HG02798 (cell line): ENCODE results near the gene LEF1.

Experiments
- ATAC-seq: cut with Tn5 transposase; IDR thresholded peaks from one replicate; pipeline ENCODE4 v1.9.1; 2021; ENCODE audit warnings: mild to moderate bottlenecking; ENCODE audit not compliant: unreplicated experiment, poor library complexity

LEF1 gene

DNA sequence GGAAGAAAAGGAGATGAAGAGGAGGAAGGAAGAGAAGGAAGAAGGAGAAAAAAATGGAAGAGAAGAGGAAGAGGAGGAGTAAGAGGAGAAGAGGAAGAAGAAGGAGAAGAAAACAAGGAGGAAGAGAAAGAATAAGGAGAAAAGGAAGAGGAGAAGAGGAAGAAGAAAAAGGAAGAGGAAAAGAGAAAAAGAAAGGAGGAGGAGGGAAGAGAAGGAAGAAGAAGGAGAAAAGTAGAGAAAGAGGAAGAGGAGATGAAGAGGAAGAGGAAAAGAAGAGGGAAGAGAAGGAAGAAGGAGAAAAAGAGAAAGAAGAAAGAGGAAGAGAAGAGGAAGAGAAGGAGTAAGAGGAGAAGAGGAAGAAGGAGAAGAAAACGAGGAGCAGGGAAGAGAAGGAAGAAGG is 11.8 kb upstream of the LEF1 start:
- ATAC-seq = no peak

DNA sequence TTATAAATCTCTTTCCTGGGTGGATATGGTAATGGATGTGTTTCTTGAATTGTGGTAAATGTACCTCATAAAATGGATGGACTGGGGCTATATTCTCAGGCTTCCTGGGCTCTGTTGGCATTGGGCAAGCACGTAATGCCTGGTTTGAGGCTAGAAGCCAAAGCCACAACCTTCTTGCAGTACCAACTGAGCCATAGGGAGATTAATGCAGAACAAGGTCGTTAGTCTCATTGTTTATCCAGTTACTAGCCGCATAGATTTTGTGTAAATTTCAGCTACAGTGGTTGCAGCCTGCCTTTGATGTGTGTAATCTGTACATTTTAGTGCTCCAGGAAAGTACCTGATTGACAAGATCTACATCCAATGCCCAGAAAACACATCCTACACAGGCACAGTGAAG is 7.2 kb upstream of the LEF1 start:
- no peak for ATAC-seq

GRCh38 chr4:108174856-108175255 is 6.1 kb upstream of the LEF1 start:
- no peak for ATAC-seq

GRCh38 chr4:108173599-108174057 is 4.9 kb upstream of the LEF1 start:
- ATAC-seq = no peak

DNA sequence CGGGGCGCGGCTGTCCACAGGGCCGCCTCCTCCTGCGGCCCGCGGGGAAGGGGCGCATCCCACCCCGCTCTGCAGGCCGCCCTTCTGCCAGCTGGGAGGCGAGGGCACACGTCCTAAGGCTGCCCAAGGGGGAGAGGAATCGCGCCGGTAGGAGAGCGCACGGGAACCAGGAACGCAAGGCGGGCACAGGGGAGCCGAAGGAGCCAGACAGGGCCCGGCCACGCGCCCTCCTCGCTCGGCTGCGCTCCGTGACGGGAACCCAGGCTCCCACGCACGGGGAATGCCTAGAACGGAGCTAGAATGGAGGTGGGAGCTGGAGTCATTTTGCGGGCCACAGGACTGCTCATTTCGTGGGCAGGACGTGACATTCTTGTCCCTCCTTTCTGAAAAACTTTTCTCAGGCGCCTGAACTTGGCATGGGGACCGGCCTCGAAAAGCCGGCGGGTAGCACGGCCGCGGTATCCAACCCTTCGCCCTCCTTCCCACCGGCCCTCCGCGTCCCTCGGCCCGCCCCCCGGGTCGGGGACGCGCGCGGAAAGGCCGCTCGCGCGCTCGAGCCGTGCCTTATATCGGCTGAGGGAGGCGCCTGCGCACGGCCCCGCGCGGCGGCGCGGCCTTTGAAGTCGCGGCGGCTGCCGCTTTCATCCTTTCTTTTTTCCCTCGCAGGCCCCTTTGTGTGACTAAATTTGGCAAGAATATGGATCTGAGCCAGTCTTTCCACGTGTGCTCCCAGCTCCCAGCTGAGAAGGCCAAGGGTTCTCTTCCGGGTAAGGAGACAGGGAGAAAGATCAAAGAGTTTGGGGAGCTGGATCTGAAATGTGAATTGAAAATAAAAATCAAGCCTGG is 4.2 kb upstream of the LEF1 start:
- peak; percentile 68 for ATAC-seq

DNA sequence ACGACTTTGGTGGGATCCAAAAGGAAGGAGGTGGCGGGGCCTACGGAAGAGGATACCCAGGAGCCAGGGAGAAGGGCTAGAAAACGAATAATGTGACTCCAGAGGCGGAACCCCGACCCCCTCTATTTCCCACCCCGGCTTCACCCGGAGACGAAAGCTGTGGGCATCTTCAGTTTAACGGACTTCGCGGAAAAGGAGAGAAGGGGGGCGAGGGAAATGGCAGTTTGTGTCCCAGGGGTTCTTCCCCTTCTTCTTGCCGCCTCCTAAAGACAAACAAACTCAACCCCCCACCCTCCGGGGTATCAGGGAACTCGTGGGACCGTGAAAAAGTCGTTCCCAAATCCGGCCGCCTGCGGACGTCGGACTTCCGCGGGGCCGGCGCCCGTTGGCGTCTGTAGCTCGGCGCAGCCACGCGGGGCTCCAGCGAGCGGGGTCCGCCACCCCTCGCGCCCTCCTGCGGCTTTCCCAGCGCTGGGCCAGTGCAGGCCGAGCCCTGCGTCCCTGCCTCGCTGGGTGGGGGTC is 3.6 kb upstream of the LEF1 start:
- ATAC-seq = peak; percentile 27

GRCh38 chr4:108171339-108172230 is 2.9 kb upstream of the LEF1 start:
- no peak for ATAC-seq

DNA sequence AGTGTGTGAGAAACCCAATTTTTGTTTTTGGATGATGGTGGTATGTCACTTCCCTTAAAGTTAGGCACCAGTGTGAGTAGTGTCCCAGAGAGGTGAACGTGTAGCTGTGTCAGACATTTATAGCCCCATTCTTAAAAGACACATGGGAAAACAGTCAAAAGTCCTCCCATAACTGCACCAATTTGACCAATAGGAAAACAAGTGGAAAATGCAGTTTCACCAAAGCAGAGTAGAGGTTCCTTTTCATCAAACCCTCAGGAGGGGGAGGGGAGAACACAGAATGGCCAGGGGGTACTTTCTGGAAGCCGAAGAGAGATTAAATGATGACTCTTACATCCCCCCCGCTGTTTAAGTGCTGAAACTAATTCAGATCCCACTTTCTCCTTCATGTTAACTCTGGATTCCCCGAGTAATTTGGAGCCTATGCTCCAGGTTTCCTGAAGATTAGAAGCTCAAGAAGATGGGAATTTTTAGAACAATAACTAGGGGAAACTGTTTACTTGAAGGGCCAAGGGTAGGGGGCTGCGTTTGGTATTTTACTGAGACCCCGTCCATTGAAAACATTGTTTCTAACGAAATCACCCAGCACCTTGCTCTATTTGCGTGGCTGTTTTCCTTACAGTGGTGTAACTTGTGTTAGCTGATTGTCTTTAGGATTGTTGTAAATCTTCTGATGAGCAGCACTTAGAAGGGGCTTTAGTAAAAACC is 2.1 kb upstream of the LEF1 start:
- no peak for ATAC-seq

DNA sequence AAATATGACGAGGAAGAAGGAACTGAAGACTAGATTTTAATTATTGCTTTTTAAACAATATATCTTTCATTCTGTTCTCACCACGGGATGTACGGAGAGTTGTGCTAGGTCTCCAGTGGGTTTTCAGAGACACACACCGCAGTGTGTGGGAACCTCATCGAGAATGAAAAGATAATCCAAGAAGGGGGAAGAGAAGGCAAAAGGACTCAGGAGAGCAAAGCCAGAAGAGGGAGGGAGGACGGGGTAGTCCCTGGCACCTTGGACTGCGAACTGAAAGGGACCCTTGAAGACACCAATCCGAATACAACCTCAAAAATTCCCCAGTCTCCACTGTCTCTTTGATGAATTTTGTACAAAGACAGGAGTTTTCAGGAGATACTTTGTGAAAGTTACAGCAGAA is 932 bp upstream of the LEF1 start:
- no peak for ATAC-seq

- no peak for ATAC-seq
Observed at GRCh38 chr4:108168160-108168670, 517 bp downstream of the LEF1 start.

DNA sequence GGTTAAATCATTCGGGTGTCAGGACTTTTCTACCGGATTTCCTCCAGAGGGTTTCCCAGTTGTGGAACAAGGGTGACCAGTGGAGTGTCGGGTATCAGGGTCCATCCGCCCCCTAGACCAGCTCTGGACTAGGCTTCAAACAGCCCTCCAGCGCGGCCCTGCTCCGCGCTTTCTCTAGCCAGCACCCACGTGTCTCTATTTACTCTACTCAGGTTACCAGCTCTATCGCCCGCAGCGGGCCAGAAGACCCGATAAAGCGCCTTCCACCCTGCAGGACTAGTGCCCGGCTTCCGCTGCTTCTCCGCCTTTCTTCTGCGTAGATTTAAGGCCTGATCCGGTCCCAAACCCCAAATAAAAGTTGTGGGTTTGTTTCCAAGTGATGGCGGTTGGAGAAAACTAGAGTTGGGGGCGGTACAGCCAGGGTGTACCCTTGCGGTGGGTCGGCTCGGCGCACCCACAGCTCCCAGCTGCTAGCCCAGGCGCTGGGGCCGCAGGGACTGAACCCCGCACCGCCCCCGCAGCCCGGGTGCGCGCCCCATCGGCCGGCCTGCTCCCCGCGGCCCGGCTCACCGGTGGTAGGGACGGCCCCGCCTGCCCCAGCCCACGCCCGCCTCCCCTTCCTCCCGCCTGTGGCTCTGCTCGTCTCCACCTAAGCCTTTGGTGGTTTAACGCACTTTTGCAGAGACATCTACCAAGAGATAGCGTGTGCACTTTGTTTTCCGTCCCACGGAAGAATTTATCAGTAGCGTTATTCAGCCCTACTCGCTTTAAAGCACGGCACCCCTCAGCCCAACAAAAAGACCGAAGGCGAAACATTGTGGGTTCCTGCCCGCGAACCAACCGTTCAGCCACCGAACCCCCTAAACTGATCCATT is 2.1 kb downstream of the LEF1 start:
- peak; percentile 37 for ATAC-seq

DNA sequence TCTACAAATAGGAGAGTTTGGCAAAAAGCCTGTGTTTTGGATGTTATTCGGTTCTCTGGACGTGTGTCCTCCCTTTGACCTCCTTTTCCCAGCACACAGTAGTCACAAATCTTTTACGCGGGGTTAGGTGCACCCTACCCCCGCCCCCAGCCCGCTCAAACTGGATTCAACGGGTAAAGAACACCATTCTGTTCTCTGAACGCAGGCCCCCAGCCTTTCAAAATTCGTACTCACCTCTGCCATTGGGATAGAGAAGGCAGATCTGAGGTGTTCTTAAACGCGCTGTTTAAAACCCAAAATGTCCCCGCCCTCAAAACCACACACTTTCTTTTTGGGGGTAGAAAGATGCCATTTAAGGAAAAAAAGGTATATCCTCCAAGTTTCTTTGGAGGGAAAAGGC is 2.7 kb downstream of the LEF1 start:
- no peak for ATAC-seq

- ATAC-seq = no peak
Observed at GRCh38 chr4:108165586-108165985, 3.1 kb downstream of the LEF1 start.

DNA sequence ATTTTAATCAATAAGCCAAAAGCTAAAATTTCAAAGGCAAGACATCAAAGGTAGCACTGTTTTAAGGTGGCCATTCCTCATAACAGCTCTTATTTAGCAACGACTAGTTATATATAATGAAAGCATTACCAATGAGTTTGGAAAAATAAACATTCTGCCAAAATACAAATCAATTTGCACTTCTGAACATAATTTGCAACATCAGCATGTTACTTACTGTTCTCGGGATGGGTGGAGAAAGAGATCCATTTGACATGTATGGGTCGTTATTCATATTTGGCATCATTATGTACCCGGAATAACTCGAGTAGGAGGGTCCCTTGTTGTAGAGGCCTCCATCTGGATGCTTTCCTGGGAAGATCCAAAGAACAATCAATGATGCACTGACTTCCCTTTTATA is 5.4 kb downstream of the LEF1 start:
- ATAC-seq = no peak

DNA sequence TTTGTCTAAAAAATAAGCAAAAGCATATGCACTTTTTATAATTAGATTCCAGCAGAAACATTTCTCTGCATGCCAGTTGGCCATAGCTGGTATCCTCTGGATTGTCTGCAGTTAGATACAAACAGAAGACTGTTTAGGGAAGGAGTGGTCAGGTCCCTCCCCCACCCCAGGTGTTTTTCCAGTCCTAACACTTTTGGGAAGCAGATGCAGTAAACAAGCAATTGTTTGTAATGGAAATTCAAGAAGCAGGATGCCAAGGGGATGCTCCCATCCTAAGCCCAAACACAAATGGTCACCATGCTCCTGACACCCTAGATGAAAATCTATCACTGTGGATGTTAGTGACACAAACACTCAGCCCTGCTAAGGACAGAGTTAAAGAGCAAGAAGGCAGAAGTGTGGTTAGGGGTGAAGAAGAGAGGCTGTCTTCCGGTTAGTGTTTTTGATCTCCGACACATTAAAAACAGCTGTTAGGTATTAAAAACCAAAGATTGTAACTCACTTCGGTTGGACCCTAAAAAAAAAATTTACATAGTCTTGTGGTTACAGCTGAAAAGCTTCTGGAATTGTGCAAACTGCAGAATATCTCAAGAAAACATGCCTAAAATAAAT is 7.9 kb downstream of the LEF1 start:
- ATAC-seq = no peak

DNA sequence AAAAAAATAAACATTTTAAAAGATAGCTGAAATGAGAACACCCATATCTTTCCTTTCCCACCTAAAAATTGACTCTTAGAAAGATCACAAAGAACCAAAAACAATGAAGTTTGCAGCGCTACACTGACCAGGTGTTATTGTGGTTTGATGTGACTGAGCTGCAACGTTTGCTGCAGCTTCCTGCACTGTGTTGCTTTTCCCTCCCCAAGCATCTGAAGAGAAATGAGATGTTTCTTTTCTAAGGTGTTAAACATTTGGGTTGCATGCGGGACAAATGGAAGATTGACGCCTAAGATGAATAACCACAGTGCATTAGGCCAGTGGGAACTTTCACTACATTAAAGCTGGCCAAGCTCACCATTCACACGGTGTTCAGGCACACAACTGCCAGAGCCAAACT is 8.9 kb downstream of the LEF1 start:
- ATAC-seq = no peak

GRCh38 chr4:108157655-108158054 is 11.1 kb downstream of the LEF1 start:
- no peak for ATAC-seq

- no peak for ATAC-seq
Observed at GRCh38 chr4:108156391-108156790, 12.3 kb downstream of the LEF1 start.

DNA sequence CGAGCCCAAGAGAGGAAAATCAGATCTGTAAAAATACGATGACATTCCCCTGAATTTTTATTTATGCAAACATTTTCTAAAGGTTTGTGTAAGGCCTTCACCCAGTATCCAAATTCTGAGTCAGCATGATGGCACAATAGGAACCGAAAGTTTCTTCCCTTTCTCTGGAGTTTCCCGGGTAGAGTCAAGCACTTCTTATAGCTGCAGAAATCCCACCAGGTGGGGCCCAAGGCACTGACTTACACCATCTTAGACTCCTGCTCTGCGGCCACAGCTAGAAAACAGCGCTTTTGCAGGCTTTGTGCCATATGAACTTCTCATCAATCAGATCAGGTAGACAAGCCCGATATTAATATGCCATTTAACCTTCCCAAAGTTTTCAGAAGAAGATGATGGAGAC is 13.4 kb downstream of the LEF1 start:
- no peak for ATAC-seq
